ENCODE measurements around the gene CDH9. TPM values are rescaled to one million over a fixed set of nuclear protein-coding genes. Genes with fewer than 3 reads are reported as not detected.

Gene CDH9
- total RNA-seq, 1 donor = not detected

DNA sequence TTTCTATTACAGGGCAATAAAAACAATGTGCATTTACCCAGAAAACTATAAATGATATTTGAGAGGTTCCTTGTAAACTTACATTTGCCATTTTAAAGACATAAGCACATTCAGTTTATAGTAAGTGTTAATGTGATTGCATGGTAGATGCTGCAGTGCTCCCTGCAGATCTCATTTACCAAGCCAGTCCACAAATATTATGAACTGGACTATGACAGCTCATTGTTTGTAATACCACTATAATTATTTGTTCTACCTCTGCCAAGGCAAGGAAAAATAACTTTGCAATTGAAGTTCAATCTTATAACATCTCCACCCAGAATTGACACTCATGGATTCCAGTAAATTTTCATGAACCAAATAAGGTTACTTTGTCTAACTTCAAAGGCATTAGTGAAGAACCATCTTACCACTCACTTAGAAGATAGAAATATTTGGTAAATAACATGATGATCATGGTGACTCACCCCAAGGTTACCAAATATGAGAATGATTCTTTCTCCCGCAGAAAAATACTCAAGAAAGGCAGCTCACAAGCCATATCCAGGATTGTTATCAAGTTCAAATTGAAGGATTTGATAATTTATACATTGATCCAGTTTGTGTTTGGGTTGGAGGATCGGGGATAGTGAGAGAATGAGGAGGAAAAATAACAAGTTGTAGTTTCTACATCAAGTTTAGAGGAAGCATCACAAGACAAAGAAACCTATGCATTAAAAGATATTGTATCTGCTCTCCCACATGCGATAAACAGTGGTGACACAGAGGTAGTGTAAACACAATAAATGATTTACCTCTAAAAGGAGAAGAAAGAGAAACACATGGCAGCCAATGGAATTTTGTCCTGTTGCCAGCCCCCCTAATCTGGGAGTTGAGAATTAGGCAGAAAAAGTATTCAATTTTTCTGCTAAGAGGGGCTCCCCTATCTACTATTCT is 29.5 kb downstream of the CDH9 start:
- Histone ChIP-seq H3K4me2 (ENCODE audit: insufficient read depth, low read length) (no peak overlapping the region), H3K27ac (ENCODE audit: low read depth, low read length) (no peak overlapping the region), H3K79me2 (ENCODE audit: insufficient read depth, low read length) (no peaks in the 10 kb centered on the region), H3K36me3 (ENCODE audit: insufficient read depth, low read length) (no peaks in the 10 kb centered on the region), H2AFZ (ENCODE audit: low read length) (no peak overlapping the region), H3K27me3 (ENCODE audit: insufficient read depth, low read length) (no peaks in the 10 kb centered on the region), H4K20me1 (ENCODE audit: insufficient read depth, low read length) (no peaks in the 10 kb centered on the region), H3K9me3 (ENCODE audit: low read depth, low read length) (peaks cover 2% of the 10 kb centered on the region), H3K4me3 (ENCODE audit: insufficient read depth, low read length) (no peak overlapping the region), H3K4me1 (ENCODE audit: insufficient read depth, low read length) (no peaks in the 10 kb centered on the region)
- TF ChIP-seq, protein P1, sequence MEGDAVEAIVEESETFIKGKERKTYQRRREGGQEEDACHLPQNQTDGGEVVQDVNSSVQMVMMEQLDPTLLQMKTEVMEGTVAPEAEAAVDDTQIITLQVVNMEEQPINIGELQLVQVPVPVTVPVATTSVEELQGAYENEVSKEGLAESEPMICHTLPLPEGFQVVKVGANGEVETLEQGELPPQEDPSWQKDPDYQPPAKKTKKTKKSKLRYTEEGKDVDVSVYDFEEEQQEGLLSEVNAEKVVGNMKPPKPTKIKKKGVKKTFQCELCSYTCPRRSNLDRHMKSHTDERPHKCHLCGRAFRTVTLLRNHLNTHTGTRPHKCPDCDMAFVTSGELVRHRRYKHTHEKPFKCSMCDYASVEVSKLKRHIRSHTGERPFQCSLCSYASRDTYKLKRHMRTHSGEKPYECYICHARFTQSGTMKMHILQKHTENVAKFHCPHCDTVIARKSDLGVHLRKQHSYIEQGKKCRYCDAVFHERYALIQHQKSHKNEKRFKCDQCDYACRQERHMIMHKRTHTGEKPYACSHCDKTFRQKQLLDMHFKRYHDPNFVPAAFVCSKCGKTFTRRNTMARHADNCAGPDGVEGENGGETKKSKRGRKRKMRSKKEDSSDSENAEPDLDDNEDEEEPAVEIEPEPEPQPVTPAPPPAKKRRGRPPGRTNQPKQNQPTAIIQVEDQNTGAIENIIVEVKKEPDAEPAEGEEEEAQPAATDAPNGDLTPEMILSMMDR (IDR thresholded peaks at IDR 0.05; ENCODE audit: extremely low read depth, low read depth, low read length) = no peak
- DNase-seq (ENCODE audit: insufficient read length, low spot score, missing footprints) = no peak

DNA sequence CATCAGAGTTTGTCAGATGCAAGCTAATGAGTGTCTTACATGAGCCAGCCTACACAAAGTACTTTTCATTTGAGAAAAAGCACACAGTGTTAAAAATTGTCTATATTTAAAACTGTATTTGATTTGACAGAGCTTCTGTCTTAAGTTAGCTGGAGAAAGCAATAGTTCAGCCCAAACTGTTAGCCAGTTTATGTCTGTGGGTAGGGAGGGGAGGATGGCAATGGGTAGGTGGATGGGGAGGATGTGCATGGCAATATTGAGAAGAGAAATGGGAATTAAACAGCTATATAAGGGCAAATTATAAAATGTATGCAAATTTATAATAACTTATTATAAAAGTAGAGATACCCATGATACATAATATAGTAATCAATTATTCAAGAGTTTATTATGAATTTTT is 31.3 kb downstream of the CDH9 start:
- H3K4me3 ChIP-seq (ENCODE audit: insufficient read depth, low read length) = no peak overlapping the region
- no peaks in the 10 kb centered on the region for H3K4me1 ChIP-seq (ENCODE audit: insufficient read depth, low read length)
- no peaks in the 10 kb centered on the region for H3K27me3 ChIP-seq (ENCODE audit: insufficient read depth, low read length)
- no peak for DNase-seq (ENCODE audit: insufficient read length, low spot score, missing footprints)
- no peaks in the 10 kb centered on the region for H4K20me1 ChIP-seq (ENCODE audit: insufficient read depth, low read length)
- H3K9me3 ChIP-seq (ENCODE audit: low read depth, low read length) = peaks cover 2% of the 10 kb centered on the region
- TF ChIP-seq, protein P1 (IDR thresholded peaks at IDR 0.05; ENCODE audit: extremely low read depth, low read depth, low read length) = no peak
- no peak overlapping the region for H3K27ac ChIP-seq (ENCODE audit: low read depth, low read length)
- no peaks in the 10 kb centered on the region for H3K36me3 ChIP-seq (ENCODE audit: insufficient read depth, low read length)
- H3K4me2 ChIP-seq (ENCODE audit: insufficient read depth, low read length) = no peak overlapping the region
- no peak overlapping the region for H2AFZ ChIP-seq (ENCODE audit: low read length)
- H3K79me2 ChIP-seq (ENCODE audit: insufficient read depth, low read length) = no peaks in the 10 kb centered on the region

DNA sequence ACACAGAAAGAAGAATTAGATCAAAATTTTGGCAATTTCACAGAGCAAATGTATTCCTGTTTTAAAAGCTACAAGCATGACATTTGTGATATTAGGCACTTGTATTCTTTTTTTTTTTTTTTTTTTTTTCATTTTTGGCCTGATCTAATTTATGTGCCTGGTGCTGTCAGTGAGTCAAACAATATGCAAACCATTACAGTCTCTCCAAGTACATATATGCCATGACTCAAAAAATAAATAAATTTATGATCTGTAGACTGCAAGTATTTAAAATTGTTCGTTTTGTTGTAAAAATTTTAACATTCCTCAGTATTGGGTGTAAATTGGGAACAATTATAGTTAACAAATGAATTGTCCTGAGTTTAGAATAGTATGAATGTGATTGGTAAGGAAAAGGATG is 51.4 kb downstream of the CDH9 start:
- H3K9me3 ChIP-seq (ENCODE audit: low read depth, low read length) = no peaks in the 10 kb centered on the region
- no peak overlapping the region for H3K4me2 ChIP-seq (ENCODE audit: insufficient read depth, low read length)
- no peaks in the 10 kb centered on the region for H3K4me1 ChIP-seq (ENCODE audit: insufficient read depth, low read length)
- no peaks in the 10 kb centered on the region for H4K20me1 ChIP-seq (ENCODE audit: insufficient read depth, low read length)
- no peak overlapping the region for H3K27ac ChIP-seq (ENCODE audit: low read depth, low read length)
- DNase-seq (ENCODE audit: insufficient read length, low spot score, missing footprints) = no peak
- no peaks in the 10 kb centered on the region for H3K79me2 ChIP-seq (ENCODE audit: insufficient read depth, low read length)
- H2AFZ ChIP-seq (ENCODE audit: low read length) = no peak overlapping the region
- H3K36me3 ChIP-seq (ENCODE audit: insufficient read depth, low read length) = no peaks in the 10 kb centered on the region
- H3K4me3 ChIP-seq (ENCODE audit: insufficient read depth, low read length) = no peak overlapping the region
- H3K27me3 ChIP-seq (ENCODE audit: insufficient read depth, low read length) = no peaks in the 10 kb centered on the region
- TF ChIP-seq, protein P1 (IDR thresholded peaks at IDR 0.05; ENCODE audit: extremely low read depth, low read depth, low read length) = no peak

DNA sequence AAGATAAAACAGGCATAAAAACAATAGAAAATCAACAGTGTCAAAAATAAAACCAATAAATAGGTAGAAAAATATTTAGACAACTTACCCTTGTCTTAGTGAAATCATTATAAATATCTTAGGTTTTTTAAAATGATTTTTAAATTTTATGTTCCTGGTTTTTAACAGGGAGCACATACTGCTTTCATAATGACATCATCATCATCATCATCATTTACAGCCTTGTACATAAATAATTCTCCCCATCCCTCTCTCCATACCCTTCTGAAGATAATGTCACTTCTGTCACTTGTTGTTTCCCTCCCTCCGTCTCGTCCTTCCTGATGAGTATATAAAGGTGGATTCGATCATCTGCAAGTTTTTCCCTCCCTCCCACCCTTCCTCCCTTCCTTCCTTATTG is 56.6 kb downstream of the CDH9 start:
- no peaks in the 10 kb centered on the region for H3K27me3 ChIP-seq (ENCODE audit: insufficient read depth, low read length)
- DNase-seq (ENCODE audit: insufficient read length, low spot score, missing footprints) = no peak
- no peaks in the 10 kb centered on the region for H3K79me2 ChIP-seq (ENCODE audit: insufficient read depth, low read length)
- TF ChIP-seq, protein P1 (IDR thresholded peaks at IDR 0.05; ENCODE audit: extremely low read depth, low read depth, low read length) = no peak
- H2AFZ ChIP-seq (ENCODE audit: low read length) = no peak overlapping the region
- no peak overlapping the region for H3K4me2 ChIP-seq (ENCODE audit: insufficient read depth, low read length)
- H3K4me1 ChIP-seq (ENCODE audit: insufficient read depth, low read length) = no peaks in the 10 kb centered on the region
- H3K27ac ChIP-seq (ENCODE audit: low read depth, low read length) = no peak overlapping the region
- H3K9me3 ChIP-seq (ENCODE audit: low read depth, low read length) = no peaks in the 10 kb centered on the region
- H4K20me1 ChIP-seq (ENCODE audit: insufficient read depth, low read length) = no peaks in the 10 kb centered on the region
- no peaks in the 10 kb centered on the region for H3K36me3 ChIP-seq (ENCODE audit: insufficient read depth, low read length)
- H3K4me3 ChIP-seq (ENCODE audit: insufficient read depth, low read length) = no peak overlapping the region
